Caco-2 (cell line): ENCODE results near the gene SLC2A4RG. TPM values are rescaled to one million over a fixed set of nuclear protein-coding genes. Genes with fewer than 3 reads are reported as not detected.

Experiments
- BruUV-seq: library from RNA; stranded (reverse); fragments of 400-500 nt; replicated peaks from 2 replicates; lab custom pipeline; 2021; lab: Mats Ljungman, UMichigan
- CTCF ChIA-PET: fragments of 300-600 bp; sonication (Branson Sonifier 250); formaldehyde crosslinking; loops from one replicate; lab custom pipeline; 2022; ENCODE audit warnings: antibody characterized with exemption; lab: Charles Lee
- POLR2A ChIA-PET: fragments of 300-600 bp; sonication (Branson Sonifier 250); formaldehyde crosslinking; loops from one replicate; lab custom pipeline; 2022; ENCODE audit warnings: antibody characterized with exemption; lab: Charles Lee
- DNase-seq, 2 experiments: peaks; one replicate each; pipeline versions ENCODE4 v3.0.0 to v3.0.0-alpha.2; 2020 to 2022
- H3K27me3 ChIP-seq: replicated peaks from 2 replicates; pipeline ENCODE4 v1.6.0; 2011; ENCODE audit warnings: low read length; ENCODE audit not compliant: control insufficient read depth, insufficient read depth
- H3K36me3 ChIP-seq: 2 replicates; pipeline ENCODE4 v1.5.1; 2011; ENCODE audit warnings: low read length; ENCODE audit not compliant: control insufficient read depth, insufficient read depth
- H3K4me1 ChIP-seq: fragments of 250-450 bp; sonication (Bioruptor Pico); 2 replicates; pipeline ENCODE4 v1.5.1; 2020; ENCODE audit warnings: mild to moderate bottlenecking
- H3K4me3 ChIP-seq: 2 replicates; pipeline ENCODE4 v1.5.1; 2011; ENCODE audit warnings: low read depth, mild to moderate bottlenecking, control low read depth, low read length
- H3K9me3 ChIP-seq: fragments of 250-450 bp; sonication (Bioruptor Pico); 2 replicates; pipeline ENCODE4 v1.5.1; 2020; ENCODE audit warnings: mild to moderate bottlenecking, moderate library complexity
- H3K27ac Mint-ChIP-seq: one replicate; pipeline ENCODE4 v1.8.0; 2022; ENCODE audit warnings: mixed read lengths; ENCODE audit not compliant: unreplicated experiment
- H3K27me3 Mint-ChIP-seq: one replicate; pipeline ENCODE4 v1.8.0; 2022; ENCODE audit warnings: mixed read lengths; ENCODE audit not compliant: insufficient read depth, unreplicated experiment
- H3K36me3 Mint-ChIP-seq: one replicate; pipeline ENCODE4 v1.8.0; 2022; ENCODE audit warnings: mild to moderate bottlenecking, mixed read lengths; ENCODE audit not compliant: insufficient read depth, unreplicated experiment
- H3K4me1 Mint-ChIP-seq: one replicate; pipeline ENCODE4 v1.8.0; 2022; ENCODE audit warnings: low read depth, mixed read lengths; ENCODE audit not compliant: unreplicated experiment
- H3K4me3 Mint-ChIP-seq: one replicate; pipeline ENCODE4 v1.8.0; 2022; ENCODE audit warnings: mild to moderate bottlenecking, moderate library complexity, mixed read lengths; ENCODE audit not compliant: unreplicated experiment
- H3K9me3 Mint-ChIP-seq: one replicate; pipeline ENCODE4 v1.8.0; 2022; ENCODE audit warnings: mixed read lengths; ENCODE audit not compliant: unreplicated experiment
- intact Hi-C: fragments of 100-400 bp; cut with micrococcal nuclease; formaldehyde crosslinking; loops from one replicate; pipeline ENCODE4 v1.10.0; 2022; ENCODE audit not compliant: unreplicated experiment
- total RNA-seq: library from RNA; stranded (reverse); gene quantifications from 2 replicates; pipeline ENCODE4 v1.2.3, GENCODE V29; 2022
- TF ChIP-seq, protein P1 (sequence below), 2 experiments: fragments of 200-600 bp in 1 of 2; IDR thresholded peaks; 1 replicate in 1 of 2; 2 replicates in 1 of 2; pipeline versions ENCODE4 v1.5.1 to v1.8.0; 2011 to 2022; ENCODE audit warnings: antibody characterized with exemption in 1 of 2, control low read depth in 1 of 2, inconsistent platforms in 1 of 2, low read depth in 1 of 2, low read length in 1 of 2, mild to moderate bottlenecking in 1 of 2, moderate library complexity in 1 of 2; ENCODE audit not compliant: insufficient read depth in 1 of 2, severe bottlenecking in 1 of 2, unreplicated experiment in 1 of 2

Gene SLC2A4RG
- total RNA-seq, 1 experiment from 2014 or later = 234 TPM

DNA sequence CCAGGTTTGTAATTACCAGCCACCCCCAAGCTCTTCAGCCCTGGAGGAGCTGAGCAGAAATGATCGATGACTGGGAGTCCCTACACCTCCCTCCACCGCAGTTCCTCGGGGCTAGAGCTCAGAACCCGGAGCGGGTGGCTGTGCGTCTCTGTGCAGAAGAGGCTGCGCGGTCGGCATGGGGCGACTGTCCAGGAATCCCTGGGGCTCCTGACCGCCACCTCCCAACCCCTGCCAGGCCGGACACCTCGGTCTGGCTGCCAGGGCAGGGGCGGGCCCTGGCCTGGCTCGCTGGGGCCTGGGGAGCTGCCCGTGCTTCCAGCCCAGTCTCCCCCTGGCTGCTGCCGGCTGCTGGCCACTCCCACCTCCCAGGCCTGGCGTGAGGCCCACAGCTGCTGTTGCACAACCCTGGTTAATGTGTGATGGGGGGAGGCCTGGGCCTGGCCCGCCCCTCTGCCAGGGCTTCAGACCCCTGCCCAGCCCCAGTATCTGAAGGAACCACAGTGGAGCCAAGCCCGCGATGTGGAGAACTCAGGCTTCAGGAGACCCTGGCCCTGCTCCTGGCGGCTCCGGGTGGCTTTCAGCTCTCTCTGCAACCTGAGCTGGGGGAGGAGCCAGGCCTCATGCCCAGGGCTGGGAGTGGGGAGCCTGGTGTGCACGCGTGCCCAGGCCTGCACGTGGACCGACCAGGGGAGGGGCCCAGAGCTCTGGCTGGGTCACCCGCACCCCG is 1.2 kb downstream of the SLC2A4RG start:
- CTCF ChIA-PET = interaction anchor here (0.6 to 1.8 kb wide), 18 partner anchors 10 to 458 kb away, joined by 3 to 27 read pairs (median 5); partner anchors contain the start of genes ARFRP1, PTK6, SAMD10 and TPD52L2
- Mint-ChIP-seq H3K4me1 (no peaks in the 10 kb centered on the region), H3K9me3 (no peaks in the 10 kb centered on the region), H3K36me3 (peaks cover 80% of the 10 kb centered on the region), H3K4me3 (peak overlapping the region; percentile 88), H3K27me3 (no peaks in the 10 kb centered on the region), H3K27ac (peak overlapping the region; percentile 87)
- peak overlapping the region; percentile 72 for H3K4me3 ChIP-seq
- intact Hi-C loops = loop anchor here (1.0 kb wide), 1 partner anchor 33 kb away; the partner anchor contains the start of gene ARFRP1
- TSS peak; percentile 77 for BruUV-seq
- H3K27me3 ChIP-seq = no peaks in the 10 kb centered on the region
- DNase-seq = peak; percentile 98
- H3K9me3 ChIP-seq = no peaks in the 10 kb centered on the region
- POLR2A ChIA-PET = interaction anchor here (0.6 to 1.6 kb wide), 11 partner anchors 11 to 322 kb away, joined by 3 to 25 read pairs (median 4); partner anchors contain the start of genes ARFRP1, PPDPF, PRPF6 and RTEL1
- peaks cover 10% of the 10 kb centered on the region for H3K36me3 ChIP-seq
- peaks cover 28% of the 10 kb centered on the region for H3K4me1 ChIP-seq
- TF ChIP-seq, protein P1, sequence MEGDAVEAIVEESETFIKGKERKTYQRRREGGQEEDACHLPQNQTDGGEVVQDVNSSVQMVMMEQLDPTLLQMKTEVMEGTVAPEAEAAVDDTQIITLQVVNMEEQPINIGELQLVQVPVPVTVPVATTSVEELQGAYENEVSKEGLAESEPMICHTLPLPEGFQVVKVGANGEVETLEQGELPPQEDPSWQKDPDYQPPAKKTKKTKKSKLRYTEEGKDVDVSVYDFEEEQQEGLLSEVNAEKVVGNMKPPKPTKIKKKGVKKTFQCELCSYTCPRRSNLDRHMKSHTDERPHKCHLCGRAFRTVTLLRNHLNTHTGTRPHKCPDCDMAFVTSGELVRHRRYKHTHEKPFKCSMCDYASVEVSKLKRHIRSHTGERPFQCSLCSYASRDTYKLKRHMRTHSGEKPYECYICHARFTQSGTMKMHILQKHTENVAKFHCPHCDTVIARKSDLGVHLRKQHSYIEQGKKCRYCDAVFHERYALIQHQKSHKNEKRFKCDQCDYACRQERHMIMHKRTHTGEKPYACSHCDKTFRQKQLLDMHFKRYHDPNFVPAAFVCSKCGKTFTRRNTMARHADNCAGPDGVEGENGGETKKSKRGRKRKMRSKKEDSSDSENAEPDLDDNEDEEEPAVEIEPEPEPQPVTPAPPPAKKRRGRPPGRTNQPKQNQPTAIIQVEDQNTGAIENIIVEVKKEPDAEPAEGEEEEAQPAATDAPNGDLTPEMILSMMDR (IDR thresholded peaks at IDR 0.05; ENCODE audit: insufficient read depth in 1 of 2, low read depth in 1 of 2, low read length in 1 of 2, severe bottlenecking in 1 of 2, unreplicated experiment in 1 of 2) = peak in 1 of 2 experiments; percentile 56

DNA sequence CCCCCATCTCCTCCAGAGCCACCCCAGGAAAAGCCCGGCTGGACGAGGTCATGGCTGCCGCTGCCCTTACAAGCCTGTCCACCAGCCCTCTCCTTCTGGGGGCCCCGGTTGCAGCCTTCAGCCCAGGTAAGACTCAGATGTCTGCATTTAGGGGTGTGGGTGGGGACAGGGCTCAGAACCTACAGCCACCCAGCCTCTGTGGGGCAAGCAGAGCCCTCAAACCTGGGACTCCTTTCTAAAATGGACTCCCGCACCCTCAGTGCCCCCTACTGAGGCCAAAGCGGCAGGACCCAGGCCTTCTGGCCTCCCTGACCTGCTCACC is 1.7 kb downstream of the SLC2A4RG start:
- intact Hi-C loops = loop anchor here (1.0 kb wide), 1 partner anchor 34 kb away; the partner anchor contains the start of gene ARFRP1
- TF ChIP-seq, protein P1 (IDR thresholded peaks at IDR 0.05; ENCODE audit: insufficient read depth in 1 of 2, low read depth in 1 of 2, low read length in 1 of 2, severe bottlenecking in 1 of 2, unreplicated experiment in 1 of 2) = no peak
- H3K27ac Mint-ChIP-seq = peak overlapping the region; percentile 87
- no peak for DNase-seq
- H3K4me3 Mint-ChIP-seq = peak overlapping the region; percentile 88
- ChIA-PET CTCF (interaction anchor here (0.6 to 1.8 kb wide), 15 partner anchors 9 to 297 kb away, joined by 3 to 27 read pairs (median 5); partner anchors contain the start of genes ARFRP1, PTK6, SAMD10 and TPD52L2), POLR2A (interaction anchor here (0.8 to 1.6 kb wide), 9 partner anchors 10 to 239 kb away, joined by 4 to 25 read pairs (median 4); partner anchors contain the start of genes ARFRP1, PPDPF, PRPF6 and RTEL1)
- Histone ChIP-seq H3K9me3 (no peaks in the 10 kb centered on the region), H3K36me3 (peaks cover 10% of the 10 kb centered on the region), H3K4me3 (peak overlapping the region; percentile 72), H3K4me1 (peaks cover 28% of the 10 kb centered on the region), H3K27me3 (no peaks in the 10 kb centered on the region)
- peaks cover 78% of the 10 kb centered on the region for H3K36me3 Mint-ChIP-seq
- no peaks in the 10 kb centered on the region for H3K9me3 Mint-ChIP-seq
- BruUV-seq = no TSS peak
- no peaks in the 10 kb centered on the region for H3K27me3 Mint-ChIP-seq
- no peaks in the 10 kb centered on the region for H3K4me1 Mint-ChIP-seq

DNA sequence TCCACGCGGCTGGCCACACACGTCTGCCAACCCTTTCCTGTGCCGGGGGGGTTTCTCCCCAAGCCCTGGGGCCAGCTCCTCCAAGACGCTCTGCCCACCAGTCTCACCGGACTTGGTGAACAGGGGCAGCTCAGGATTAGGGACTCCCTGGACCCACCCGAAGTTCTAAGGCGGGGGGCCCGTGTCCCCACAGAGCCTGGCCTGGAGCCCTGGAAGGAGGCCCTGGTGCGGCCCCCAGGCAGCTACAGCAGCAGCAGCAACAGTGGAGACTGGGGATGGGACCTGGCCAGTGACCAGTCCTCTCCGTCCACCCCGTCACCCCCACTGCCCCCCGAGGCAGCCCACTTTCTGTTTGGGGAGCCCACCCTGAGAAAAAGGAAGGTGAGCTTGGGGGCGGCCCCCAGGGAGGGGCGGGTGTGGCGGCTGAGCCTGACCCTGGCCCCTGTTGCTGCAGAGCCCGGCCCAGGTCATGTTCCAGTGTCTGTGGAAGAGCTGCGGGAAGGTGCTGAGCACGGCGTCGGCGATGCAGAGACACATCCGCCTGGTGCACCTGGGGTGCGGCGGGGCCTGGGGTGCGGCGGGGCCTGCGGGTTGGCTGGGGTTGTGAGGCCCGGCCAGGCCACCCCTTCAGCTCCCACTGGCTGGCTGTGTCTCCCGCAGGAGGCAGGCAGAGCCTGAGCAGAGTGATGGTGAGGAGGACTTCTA is 2.3 kb downstream of the SLC2A4RG start:
- Histone ChIP-seq H3K4me3 (peak overlapping the region; percentile 72), H3K9me3 (no peaks in the 10 kb centered on the region), H3K36me3 (peaks cover 9% of the 10 kb centered on the region), H3K4me1 (peaks cover 28% of the 10 kb centered on the region), H3K27me3 (no peaks in the 10 kb centered on the region)
- CTCF ChIA-PET = interaction anchor here (0.7 to 1.8 kb wide), 11 partner anchors 9 to 296 kb away, joined by 3 to 27 read pairs (median 7); partner anchors contain the start of genes ARFRP1, PTK6, SAMD10 and TPD52L2
- intact Hi-C loops = loop anchor here (1.0 kb wide), 1 partner anchor 35 kb away; the partner anchor contains the start of gene ARFRP1
- Mint-ChIP-seq H3K4me1 (no peaks in the 10 kb centered on the region), H3K27ac (peak overlapping the region; percentile 87), H3K36me3 (peaks cover 78% of the 10 kb centered on the region), H3K9me3 (no peaks in the 10 kb centered on the region), H3K4me3 (peak overlapping the region; percentile 88), H3K27me3 (no peaks in the 10 kb centered on the region)
- TF ChIP-seq, protein P1 (IDR thresholded peaks at IDR 0.05; ENCODE audit: insufficient read depth in 1 of 2, low read depth in 1 of 2, low read length in 1 of 2, severe bottlenecking in 1 of 2, unreplicated experiment in 1 of 2) = no peak
- DNase-seq = no peak
- POLR2A ChIA-PET = interaction anchor here (0.6 to 1.6 kb wide), 7 partner anchors 10 to 221 kb away, joined by 4 to 25 read pairs (median 4); partner anchors contain the start of genes ARFRP1, PPDPF, TPD52L2 and UCKL1
- no TSS peak for BruUV-seq
